Common myeloid progenitor, CD34-positive (primary cell): ENCODE data around the gene MAX.

Source experiments
- CTCF ChIA-PET: fragments of 350-600 bp; sonication (Branson Sonifier 250); formaldehyde crosslinking; loops from one replicate; lab custom pipeline; 2021; ENCODE audit warnings: antibody characterized with exemption; lab: Charles Lee
- POLR2A ChIA-PET: fragments of 350-600 bp; sonication (Branson Sonifier 250); formaldehyde crosslinking; loops from one replicate; lab custom pipeline; 2021; ENCODE audit warnings: antibody characterized with exemption; lab: Charles Lee
- DNase-seq, 3 donors: peaks; one replicate each; pipeline versions ENCODE4 v3.0.0 to v3.0.0-alpha.2; 2013
- H3K27ac ChIP-seq, 2 experiments: 1 replicate in 1 of 2; 2 replicates in 1 of 2; pipeline ENCODE4 v1.7.0; 2013; ENCODE audit warnings: inconsistent platforms in 2 of 2, low read length in 2 of 2, mild to moderate bottlenecking in 2 of 2, low read depth in 1 of 2, moderate library complexity in 1 of 2; ENCODE audit not compliant: severe bottlenecking in 2 of 2, insufficient read depth in 1 of 2, poor library complexity in 1 of 2
- H3K27me3 ChIP-seq, 5 experiments: replicated peaks in 2 of 5; 1 replicate in 3 of 5; 2 replicates in 2 of 5; pipeline versions ENCODE4 v1.6.1 to v1.7.0; 2013; ENCODE audit warnings: low read length in 4 of 5, mild to moderate bottlenecking in 2 of 5, moderate library complexity in 2 of 5, inconsistent platforms in 1 of 5; ENCODE audit not compliant: insufficient read depth in 5 of 5, control insufficient read depth in 4 of 5
- H3K36me3 ChIP-seq, 4 experiments: 1 replicate in 2 of 4; 2 replicates in 2 of 4; pipeline versions ENCODE4 v1.6.1 to v1.7.0; 2013; ENCODE audit warnings: low read length in 3 of 4, control low read depth in 1 of 4, mild to moderate bottlenecking in 1 of 4; ENCODE audit not compliant: control insufficient read depth in 4 of 4, insufficient read depth in 4 of 4
- H3K4me1 ChIP-seq, 4 experiments: 1 replicate in 3 of 4; 2 replicates in 1 of 4; pipeline versions ENCODE4 v1.6.1 to v1.7.1; 2013; ENCODE audit warnings: low read length in 3 of 4, mild to moderate bottlenecking in 3 of 4, control low read depth in 1 of 4, inconsistent platforms in 1 of 4, moderate library complexity in 1 of 4; ENCODE audit not compliant: control insufficient read depth in 4 of 4, insufficient read depth in 4 of 4; ENCODE audit errors: control extremely low read depth in 1 of 4
- H3K4me3 ChIP-seq, 7 experiments: 1 replicate in 4 of 7; 2 replicates in 3 of 7; pipeline versions ENCODE4 v1.5.1 to v1.7.0; 2013; ENCODE audit warnings: mild to moderate bottlenecking in 7 of 7, low read length in 6 of 7, moderate library complexity in 6 of 7, inconsistent platforms in 2 of 7, low read depth in 2 of 7, control low read depth in 1 of 7; ENCODE audit not compliant: insufficient read depth in 4 of 7, control insufficient read depth in 1 of 7; ENCODE audit errors: extremely low read depth in 1 of 7
- H3K9me3 ChIP-seq, 5 experiments: 1 replicate in 4 of 5; 2 replicates in 1 of 5; pipeline versions ENCODE4 v1.6.1 to v1.7.1; 2013; ENCODE audit warnings: low read length in 4 of 5, mild to moderate bottlenecking in 2 of 5, inconsistent platforms in 1 of 5, low read depth in 1 of 5, moderate library complexity in 1 of 5; ENCODE audit not compliant: control insufficient read depth in 4 of 5, insufficient read depth in 2 of 5; ENCODE audit errors: control extremely low read depth in 1 of 5
- WGBS: methylation state at CpG from one replicate; pipeline ENCODE4 v1.1.5; 2013; ENCODE audit not compliant: insufficient coverage; 5-methylcytosine and 5-hydroxymethylcytosine counted together

MAX gene

DNA sequence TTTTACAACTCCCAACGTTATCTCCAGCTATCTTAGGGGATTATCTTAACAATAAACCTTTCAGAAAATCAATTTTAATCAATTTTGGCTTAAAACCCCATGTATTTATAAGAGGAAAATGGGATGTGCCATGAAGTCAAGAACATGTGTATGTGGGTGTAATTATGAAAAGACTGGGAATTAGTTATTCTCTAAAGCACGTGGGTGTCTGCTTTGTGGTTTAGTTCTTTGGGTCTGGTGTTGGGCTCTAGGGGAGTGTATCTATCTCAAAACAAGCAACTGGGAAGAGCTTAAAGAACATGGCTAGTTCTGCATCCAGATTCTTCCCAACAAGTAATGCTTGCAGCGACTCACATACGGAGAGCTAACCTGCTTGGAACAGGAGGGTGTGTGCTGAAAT, 40.1 kb upstream of the MAX start:
- POLR2A ChIA-PET = no interaction called here

DNA sequence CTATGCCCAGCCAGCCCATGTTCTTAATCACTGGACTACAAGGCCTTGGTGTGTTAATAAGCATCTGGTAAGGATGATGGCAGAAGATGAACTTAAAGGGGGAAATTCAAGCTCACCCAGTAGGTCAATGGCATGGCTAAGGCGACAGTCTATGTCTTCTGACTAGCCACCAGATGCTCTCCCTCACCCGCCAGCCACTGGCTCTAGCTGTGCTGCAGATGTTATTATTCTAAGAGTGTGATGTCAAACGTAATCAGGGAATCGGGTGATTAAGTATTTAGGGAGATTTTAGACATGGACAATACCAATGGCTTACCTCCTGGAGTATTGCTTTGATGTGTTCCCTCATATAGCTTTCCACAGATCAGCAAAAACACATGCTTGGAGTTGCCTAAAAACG, 39.2 kb upstream of the MAX start:
- H3K27me3 ChIP-seq = peaks cover 0 to 2% (median 0%) of the 10 kb centered on the region in 5 experiments
- ChIA-PET POLR2A (no interaction called here), CTCF (no interaction called here)
- no peak overlapping the region for H3K4me3 ChIP-seq
- no peak for DNase-seq
- H3K9me3 ChIP-seq = no peaks in the 10 kb centered on the region
- H3K4me1 ChIP-seq = no peaks in the 10 kb centered on the region
- no peaks in the 10 kb centered on the region for H3K36me3 ChIP-seq
- WGBS = 100% methylated on average over 1 of the region's 5 CpGs
- H3K27ac ChIP-seq = no peak overlapping the region

More for the DNA sequence above, 40.1 kb upstream of the MAX start:
- Histone ChIP-seq H3K9me3 (no peaks in the 10 kb centered on the region), H3K27me3 (peaks cover 0 to 2% (median 0%) of the 10 kb centered on the region in 5 experiments), H3K4me1 (no peaks in the 10 kb centered on the region), H3K27ac (no peak overlapping the region), H3K4me3 (no peak overlapping the region), H3K36me3 (no peaks in the 10 kb centered on the region)
- CTCF ChIA-PET = interaction anchor here (0.6 kb wide), 1 partner anchor 917 kb away, joined by 3 read pairs; no protein-coding TSS in a partner anchor
- 100% methylated on average over 1 of the region's 4 CpGs for WGBS
- no peak for DNase-seq

DNA sequence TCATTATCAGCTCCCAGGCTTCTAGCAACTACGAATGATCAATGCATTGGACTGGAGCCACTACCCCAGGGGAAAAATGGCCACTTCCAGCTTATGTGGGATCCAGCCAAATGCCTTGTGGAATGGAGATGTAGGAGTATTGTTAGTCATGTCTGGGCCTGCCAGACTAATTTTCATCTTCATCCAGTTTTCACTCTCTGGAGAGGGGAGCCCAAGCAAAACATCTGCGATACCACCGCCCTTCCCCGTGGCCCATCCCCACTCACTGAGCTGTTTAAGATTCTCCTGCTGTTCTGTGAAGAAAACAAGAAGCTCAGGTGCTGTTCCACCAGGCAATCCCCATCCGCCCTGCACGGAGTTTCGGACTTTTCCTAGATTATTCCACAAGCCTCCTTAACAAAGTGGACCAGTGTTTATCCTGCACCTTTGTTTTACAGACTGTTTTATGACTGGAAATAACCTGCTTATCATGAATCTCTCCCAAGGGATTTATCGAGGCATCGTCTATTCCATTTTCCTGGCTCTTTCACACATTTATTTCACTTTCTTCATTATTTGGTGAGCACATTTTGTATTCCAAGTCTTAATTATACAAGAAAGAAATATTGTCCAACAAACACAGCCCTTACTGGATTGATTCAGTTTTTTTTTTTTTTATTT, 35.5 kb upstream of the MAX start:
- no peak for DNase-seq
- ChIA-PET CTCF (no interaction called here), POLR2A (no interaction called here)
- Histone ChIP-seq H3K27ac (no peak overlapping the region), H3K4me3 (no peak overlapping the region), H3K4me1 (no peaks in the 10 kb centered on the region), H3K9me3 (no peaks in the 10 kb centered on the region), H3K27me3 (no peaks in the 10 kb centered on the region), H3K36me3 (no peaks in the 10 kb centered on the region)
- 99% methylated on average over 9 of the region's 9 CpGs for WGBS

DNA sequence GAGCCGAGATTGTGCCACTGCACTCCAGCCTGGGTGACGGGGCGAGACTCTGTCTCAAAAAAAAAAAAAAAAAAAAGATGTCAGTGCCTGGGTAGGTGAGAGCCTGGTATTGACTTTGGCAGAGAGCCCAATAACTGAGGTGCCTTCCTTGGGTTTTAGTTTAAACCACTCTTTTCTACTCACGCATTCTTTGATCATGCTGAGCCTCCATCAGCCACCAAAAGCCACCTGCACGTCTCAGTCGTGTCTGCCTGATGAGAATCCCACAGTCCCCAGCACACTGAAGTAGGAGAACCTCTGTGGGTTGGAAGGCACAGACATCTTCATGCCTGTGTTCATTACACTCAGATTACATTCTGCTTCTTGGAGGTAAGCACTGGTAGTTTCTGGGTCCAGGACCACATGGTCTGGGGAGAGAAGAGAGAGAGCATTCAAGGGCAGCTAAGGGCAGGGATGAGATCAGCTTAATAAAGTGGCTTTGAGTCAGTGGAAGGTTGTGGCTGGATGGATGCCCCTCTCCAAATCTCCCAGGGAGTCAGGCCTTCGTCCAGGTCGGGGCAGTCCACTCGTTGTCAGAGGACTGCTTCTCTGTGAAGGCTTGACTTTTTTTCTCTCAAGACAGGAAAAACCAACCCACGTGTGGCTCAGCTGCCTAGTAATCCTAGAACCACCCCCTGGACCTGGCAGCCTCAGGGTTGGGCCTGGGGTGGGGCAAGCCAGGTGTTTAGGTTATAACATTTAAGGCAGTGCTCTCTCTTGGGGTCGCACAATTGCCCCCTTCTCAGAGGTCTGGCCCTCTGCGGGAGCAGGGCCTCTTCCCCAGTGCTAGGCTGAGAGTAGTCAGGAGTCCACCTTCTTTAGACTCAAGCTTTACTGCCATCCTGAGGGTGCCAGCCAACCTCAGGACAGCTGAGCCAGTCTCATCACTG, 32.6 kb upstream of the MAX start:
- H3K27ac ChIP-seq = no peak overlapping the region
- DNase-seq = no peak
- H3K27me3 ChIP-seq = no peaks in the 10 kb centered on the region
- no peaks in the 10 kb centered on the region for H3K4me1 ChIP-seq
- POLR2A ChIA-PET = no interaction called here
- no peaks in the 10 kb centered on the region for H3K36me3 ChIP-seq
- 87% methylated on average over 10 of the region's 12 CpGs for WGBS
- CTCF ChIA-PET = no interaction called here
- H3K9me3 ChIP-seq = no peaks in the 10 kb centered on the region
- H3K4me3 ChIP-seq = no peak overlapping the region

DNA sequence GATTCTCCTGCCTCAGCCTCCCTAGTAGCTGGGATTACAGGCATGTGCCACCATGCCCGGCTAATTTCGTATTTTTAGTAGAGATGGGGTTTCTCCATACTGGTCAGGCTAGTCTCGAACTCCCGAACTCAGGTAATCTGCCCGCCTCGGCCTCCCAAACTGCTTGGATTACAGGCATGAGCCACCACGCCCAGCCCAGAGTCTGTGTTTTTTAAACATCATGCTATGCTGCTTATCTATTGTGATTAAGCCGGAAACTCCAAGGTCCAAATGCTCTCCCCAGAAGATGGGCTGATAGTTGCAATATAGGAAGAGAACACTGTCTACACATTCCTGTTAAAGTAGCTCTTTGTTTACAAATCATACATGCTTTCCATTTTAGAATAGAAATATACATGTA, 30.5 kb upstream of the MAX start:
- Histone ChIP-seq H3K4me3 (no peak overlapping the region), H3K9me3 (no peaks in the 10 kb centered on the region), H3K27ac (no peak overlapping the region), H3K36me3 (no peaks in the 10 kb centered on the region), H3K4me1 (no peaks in the 10 kb centered on the region), H3K27me3 (no peaks in the 10 kb centered on the region)
- ChIA-PET POLR2A (no interaction called here), CTCF (no interaction called here)
- 100% methylated on average over 6 of the region's 8 CpGs for WGBS
- no peak for DNase-seq

DNA sequence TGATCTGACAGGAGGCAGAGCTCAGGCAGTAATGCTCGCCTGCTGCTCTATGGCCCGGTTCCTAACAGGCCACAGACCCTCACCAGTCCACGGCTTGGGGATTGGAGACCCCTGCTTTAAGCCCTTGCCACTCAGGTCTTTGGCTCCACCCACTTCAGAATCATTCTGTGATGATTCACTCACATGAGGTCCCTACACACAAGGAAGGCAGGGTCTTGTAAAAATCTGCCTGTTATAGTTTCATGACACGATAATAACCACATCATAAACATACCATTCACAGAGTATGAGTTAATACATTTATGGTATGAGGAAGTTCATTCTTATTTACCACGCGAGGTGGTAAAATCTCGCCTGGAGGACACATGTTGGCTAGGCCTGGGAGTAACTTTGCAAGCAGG, 29.0 kb upstream of the MAX start:
- no peak overlapping the region for H3K4me3 ChIP-seq
- no peaks in the 10 kb centered on the region for H3K27me3 ChIP-seq
- H3K9me3 ChIP-seq = no peaks in the 10 kb centered on the region
- peaks cover 0 to 7% (median 1%) of the 10 kb centered on the region in 4 experiments for H3K4me1 ChIP-seq
- no peaks in the 10 kb centered on the region for H3K36me3 ChIP-seq
- ChIA-PET POLR2A (no interaction called here), CTCF (interaction anchor here (0.5 kb wide), 1 partner anchor 406 kb away, joined by 3 read pairs; no protein-coding TSS in a partner anchor)
- no peak overlapping the region for H3K27ac ChIP-seq
- 93% methylated on average over 3 of the region's 7 CpGs for WGBS
- peak in 2 of 3 donors; percentile 46 to 65 for DNase-seq

DNA sequence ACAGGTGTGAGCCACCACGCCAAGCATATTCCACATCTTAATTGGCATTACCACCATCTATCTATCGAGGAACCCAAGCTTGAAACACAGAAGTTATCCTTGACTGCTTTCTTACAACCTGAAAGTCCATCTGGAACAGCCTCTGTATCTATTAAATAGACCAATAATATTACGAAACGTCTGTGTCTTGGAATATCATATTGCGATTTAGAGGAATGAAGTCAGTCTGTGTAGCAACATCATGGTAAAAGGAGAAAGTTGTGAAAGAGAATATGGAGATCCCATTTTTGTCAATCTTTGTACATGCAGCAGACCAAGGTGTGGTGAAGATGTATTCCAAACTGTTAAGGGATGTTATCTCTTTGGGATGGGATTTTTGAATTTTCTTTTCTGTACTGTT, 25.8 kb upstream of the MAX start:
- H3K4me3 ChIP-seq = no peak overlapping the region
- H3K27ac ChIP-seq = no peak overlapping the region
- CTCF ChIA-PET = no interaction called here
- WGBS = 94% methylated on average over 3 of the region's 5 CpGs
- DNase-seq = no peak
- POLR2A ChIA-PET = no interaction called here
- H3K9me3 ChIP-seq = no peaks in the 10 kb centered on the region
- H3K4me1 ChIP-seq = peaks cover 0 to 7% (median 1%) of the 10 kb centered on the region in 4 experiments
- H3K27me3 ChIP-seq = no peaks in the 10 kb centered on the region
- H3K36me3 ChIP-seq = no peaks in the 10 kb centered on the region
